H1 (cell line): ENCODE results near the gene PPP1R12B. TPM values are rescaled to one million over a fixed set of nuclear protein-coding genes. Genes with fewer than 3 reads are reported as not detected.

Experiments
- CTCF ChIA-PET: fragments of 300-600 bp; sonication (Branson Sonifier 250); formaldehyde crosslinking; loops from one replicate; lab custom pipeline; 2021; ENCODE audit not compliant: partially characterized antibody; lab: Charles Lee
- POLR2A ChIA-PET: fragments of 300-600 bp; sonication (Branson Sonifier 250); formaldehyde crosslinking; loops from one replicate; lab custom pipeline; 2021; ENCODE audit warnings: inconsistent platforms; ENCODE audit not compliant: partially characterized antibody; lab: Charles Lee
- DNase-seq, 2 experiments: peaks; one replicate each; pipeline versions ENCODE4 v3.0.0 to v3.0.0-alpha.2; 2010 to 2022; ENCODE audit warnings: low spot score in 2 of 2, low read depth in 1 of 2, mixed read lengths in 1 of 2
- FAIRE-seq: peaks from 2 replicates; lab custom pipeline; 2011; peaks lifted over from hg19 to GRCh38; lab: Jason Lieb, UNC
- H2AFZ ChIP-seq: 2 replicates; pipeline ENCODE4 v1.8.1; 2012; ENCODE audit warnings: low read length, inconsistent platforms
- H2AK5ac ChIP-seq: 2 replicates; pipeline ENCODE4 v1.6.1; 2013; ENCODE audit warnings: low read depth, low read length
- H2BK120ac ChIP-seq: replicated peaks from 2 replicates; pipeline ENCODE3; 2013; ENCODE audit warnings: low read depth, low read length, inconsistent platforms
- H2BK12ac ChIP-seq: 2 replicates; pipeline ENCODE4 v1.6.1; 2013; ENCODE audit warnings: low read depth, low read length
- H2BK15ac ChIP-seq: 2 replicates; pipeline ENCODE4 v1.6.1; 2013; ENCODE audit warnings: low read length
- H2BK20ac ChIP-seq: 2 replicates; pipeline ENCODE4 v1.6.1; 2013; ENCODE audit warnings: low read length
- H2BK5ac ChIP-seq: 2 replicates; pipeline ENCODE4 v1.6.1; 2013; ENCODE audit warnings: low read depth, low read length
- H3K14ac ChIP-seq: 2 replicates; pipeline ENCODE4 v1.6.1; 2013; ENCODE audit warnings: inconsistent platforms; ENCODE audit not compliant: insufficient read length
- H3K18ac ChIP-seq: 2 replicates; pipeline ENCODE4 v1.6.1; 2013; ENCODE audit warnings: low read length; ENCODE audit errors: extremely low read depth
- H3K23ac ChIP-seq: 2 replicates; pipeline ENCODE4 v1.6.1; 2013; ENCODE audit warnings: inconsistent platforms; ENCODE audit not compliant: insufficient read length
- H3K23me2 ChIP-seq: 2 replicates; pipeline ENCODE4 v1.6.1; 2013; ENCODE audit warnings: low read depth, low read length
- H3K27ac ChIP-seq: 2 replicates; pipeline ENCODE4 v1.6.1; 2011; ENCODE audit warnings: low read depth, low read length, inconsistent platforms
- H3K27me3 ChIP-seq, 4 experiments: replicated peaks in 1 of 4; 1 replicate in 1 of 4; 2 replicates in 3 of 4; pipeline versions ENCODE4 v1.6.1 to v1.8.1; 2011 to 2013; ENCODE audit warnings: low read length in 3 of 4, mild to moderate bottlenecking in 3 of 4, inconsistent platforms in 2 of 4, mixed read lengths in 2 of 4, moderate library complexity in 1 of 4; ENCODE audit not compliant: control insufficient read depth in 3 of 4, insufficient read depth in 3 of 4; ENCODE audit errors: extremely low read depth in 1 of 4
- H3K36me3 ChIP-seq, 4 experiments: 2 replicates each; pipeline versions ENCODE4 v1.6.1 to v1.8.1; 2011 to 2013; ENCODE audit warnings: mild to moderate bottlenecking in 4 of 4, low read length in 3 of 4, moderate library complexity in 2 of 4, control low read depth in 1 of 4, inconsistent platforms in 1 of 4; ENCODE audit not compliant: insufficient read depth in 4 of 4, control insufficient read depth in 2 of 4
- H3K4ac ChIP-seq: replicated peaks from 2 replicates; pipeline ENCODE3; 2013; ENCODE audit warnings: low read length, low read depth, mixed read lengths, inconsistent platforms; ENCODE audit not compliant: insufficient read length
- H3K4me1 ChIP-seq, 4 experiments: replicated peaks in 1 of 4; 1 replicate in 1 of 4; 2 replicates in 3 of 4; pipeline versions ENCODE4 v1.6.1 to v1.8.1; 2011 to 2013; ENCODE audit warnings: low read length in 3 of 4, inconsistent platforms in 2 of 4, mixed read lengths in 1 of 4; ENCODE audit not compliant: insufficient read depth in 4 of 4, control insufficient read depth in 3 of 4
- H3K4me2 ChIP-seq, 2 experiments: 2 replicates each; pipeline versions ENCODE4 v1.6.1 to v1.8.1; 2011 to 2013; ENCODE audit warnings: low read depth in 2 of 2, low read length in 2 of 2, control low read depth in 1 of 2, inconsistent platforms in 1 of 2, mild to moderate bottlenecking in 1 of 2; ENCODE audit not compliant: insufficient read depth in 1 of 2
- H3K4me3 ChIP-seq, 4 experiments: fragments of 200-600, 300-600 bp in 1 of 4; sonication (generic), shearing (Covaris generic), sonication (Bioruptor Twin) in 1 of 4; 2 replicates each; pipeline versions ENCODE4 v1.5.1 to v1.8.1; 2011 to 2016; ENCODE audit warnings: low read length in 4 of 4, low read depth in 3 of 4, control low read depth in 2 of 4, inconsistent platforms in 2 of 4, mild to moderate bottlenecking in 2 of 4, mixed read lengths in 1 of 4, moderate library complexity in 1 of 4; ENCODE audit not compliant: insufficient read depth in 2 of 4; ENCODE audit errors: extremely low read depth in 1 of 4
- H3K56ac ChIP-seq: replicated peaks from 2 replicates; pipeline ENCODE3; 2013; ENCODE audit warnings: low read depth, mild to moderate bottlenecking, mixed read lengths, low read length, inconsistent platforms; ENCODE audit not compliant: insufficient read length
- H3K79me1 ChIP-seq: 2 replicates; pipeline ENCODE4 v1.6.1; 2013; ENCODE audit warnings: low read depth, low read length, control low read depth
- H3K79me2 ChIP-seq, 2 experiments: 2 replicates each; pipeline versions ENCODE4 v1.6.1 to v1.8.1; 2012 to 2013; ENCODE audit warnings: low read length in 2 of 2, mild to moderate bottlenecking in 2 of 2, inconsistent platforms in 1 of 2; ENCODE audit not compliant: insufficient read depth in 2 of 2, control insufficient read depth in 1 of 2
- H3K9ac ChIP-seq, 4 experiments: replicated peaks in 1 of 4; 1 replicate in 1 of 4; 2 replicates in 3 of 4; pipeline versions ENCODE4 v1.6.1 to v1.8.1; 2011 to 2013; ENCODE audit warnings: low read depth in 3 of 4, low read length in 3 of 4, control low read depth in 2 of 4, mild to moderate bottlenecking in 2 of 4, moderate library complexity in 2 of 4, inconsistent platforms in 1 of 4; ENCODE audit errors: extremely low read depth in 1 of 4
- H3K9me3 ChIP-seq, 2 experiments: 2 replicates each; pipeline versions ENCODE4 v1.6.1 to v1.8.1; 2012 to 2013; ENCODE audit warnings: mild to moderate bottlenecking in 2 of 2, moderate library complexity in 2 of 2, control low read depth in 1 of 2, inconsistent platforms in 1 of 2, low read depth in 1 of 2, low read length in 1 of 2, mixed read lengths in 1 of 2; ENCODE audit not compliant: insufficient read depth in 2 of 2
- H4K20me1 ChIP-seq, 2 experiments: replicated peaks in 1 of 2; 2 replicates each; pipeline versions ENCODE3 to v1.8.1; 2011 to 2013; ENCODE audit warnings: inconsistent platforms in 2 of 2, low read length in 2 of 2, mild to moderate bottlenecking in 1 of 2; ENCODE audit not compliant: insufficient read depth in 2 of 2, control insufficient read depth in 1 of 2
- H4K5ac ChIP-seq: 2 replicates; pipeline ENCODE4 v1.6.1; 2013; ENCODE audit warnings: low read length, low read depth, mixed read lengths, inconsistent platforms; ENCODE audit not compliant: insufficient read length
- H4K8ac ChIP-seq: 2 replicates; pipeline ENCODE4 v1.8.0; 2013; ENCODE audit warnings: mild to moderate bottlenecking, moderate library complexity, low read length, inconsistent platforms; ENCODE audit not compliant: insufficient read depth; ENCODE audit errors: extremely low read depth
- H4K91ac ChIP-seq: replicated peaks from 2 replicates; pipeline ENCODE3; 2013; ENCODE audit warnings: low read length, mixed read lengths, inconsistent platforms; ENCODE audit not compliant: insufficient read length
- SRF ChIP-seq: IDR thresholded peaks from 2 replicates; pipeline ENCODE4 v1.6.1; 2011; ENCODE audit warnings: mild to moderate bottlenecking, low read depth, low read length, moderate library complexity
- TAF1 ChIP-seq: IDR thresholded peaks from 2 replicates; pipeline ENCODE4 v1.6.1; 2011; ENCODE audit warnings: mild to moderate bottlenecking, low read depth, low read length
- TAF7 ChIP-seq: optimal IDR thresholded peaks from 2 replicates; pipeline ENCODE3; 2011; ENCODE audit warnings: low read depth, mild to moderate bottlenecking, inconsistent platforms, low read length, moderate library complexity, borderline replicate concordance
- TEAD4 ChIP-seq: IDR thresholded peaks from 2 replicates; pipeline ENCODE4 v1.6.1; 2012; ENCODE audit warnings: low read depth, low read length, inconsistent platforms, mixed read lengths
- WGBS, 2 experiments: shearing (Covaris generic) in 1 of 2; methylation state at CpG; one replicate each; pipeline versions ENCODE4 v1.1.6 to v1.1.7; 2013 to 2015; ENCODE audit warnings: low lambda C conversion rate in 2 of 2, mixed read lengths in 2 of 2, inconsistent platforms in 1 of 2, low coverage in 1 of 2, missing lambda C conversion rate in 1 of 2; ENCODE audit not compliant: insufficient replicate concordance in 2 of 2, insufficient coverage in 1 of 2, insufficient read length in 1 of 2; ENCODE audit errors: extremely low coverage in 1 of 2, missing lambda C conversion rate in 1 of 2; 5-methylcytosine and 5-hydroxymethylcytosine counted together
- polyA plus RNA-seq, 7 experiments: library from polyadenylated mRNA; depleted of rRNA in 3 of 7; stranded (reverse) in 5 of 7; unstranded in 2 of 7; fragments of >200 nt in 5 of 7; fragments of 200-250 nt in 2 of 7; gene quantifications; 1 replicate in 5 of 7; 2 replicates in 1 of 7; 4 replicates in 1 of 7; pipeline versions ENCODE4 v1.2.1 to v1.2.3, GENCODE V29; 2011 to 2013; ENCODE audit warnings: missing spikeins in 2 of 7, mixed read lengths in 2 of 7
- total RNA-seq: library from RNA; stranded (reverse); fragmentation: NEBNext Ultra II Directional; extraction: Animal tissue kit (Norgen Biotek cat#: 25700); gene quantifications from 2 replicates; pipeline ENCODE4 v1.2.1, GENCODE V29; 2021

PPP1R12B gene
- total and polyA plus RNA-seq, 2 of the 8 experiments (the other 6 are each of a cell fraction or from before 2014, with no cell fraction given) = 7.9 to 18.7 TPM

GRCh38 chr1:202551683-202552082, 203.2 kb downstream of the PPP1R12B start:
- no peaks in the 10 kb centered on the region for H3K79me2 ChIP-seq
- H3K4ac ChIP-seq = no peak overlapping the region
- H4K8ac ChIP-seq = no peak overlapping the region
- H3K4me1 ChIP-seq = no peaks in the 10 kb centered on the region
- H3K56ac ChIP-seq = no peak overlapping the region
- H2BK20ac ChIP-seq = no peak overlapping the region
- no peak overlapping the region for H2BK5ac ChIP-seq
- H3K4me3 ChIP-seq = no peak overlapping the region
- TF ChIP-seq TAF7 = no peak
- no peak for TF ChIP-seq SRF
- TF ChIP-seq TEAD4 = no peak
- TF ChIP-seq TAF1 = no peak
- TF ChIP-seq, all 59 proteins: peak for 0
- Histone ChIP-seq H3K79me1 (no peaks in the 10 kb centered on the region), H3K9ac (no peak overlapping the region), H3K14ac (no peak overlapping the region), H3K36me3 (no peaks in the 10 kb centered on the region), H3K23me2 (no peaks in the 10 kb centered on the region), H4K20me1 (no peaks in the 10 kb centered on the region), H3K23ac (no peak overlapping the region), H2BK120ac (no peak overlapping the region), H2AFZ (no peak overlapping the region), H3K27ac (no peak overlapping the region), H4K5ac (no peak overlapping the region), H3K18ac (no peak overlapping the region), H3K9me3 (no peaks in the 10 kb centered on the region), H2BK15ac (no peak overlapping the region), H4K91ac (no peak overlapping the region), H3K4me2 (no peak overlapping the region), H2AK5ac (no peak overlapping the region), H2BK12ac (no peak overlapping the region), H3K27me3 (no peaks in the 10 kb centered on the region)
- DNase-seq (no peak), FAIRE-seq (no peak)
- ChIA-PET POLR2A (interaction anchor here (1.5 kb wide), 1 partner anchor 10 kb away, joined by 3 read pairs; no protein-coding TSS in a partner anchor), CTCF (interaction anchor here (0.8 to 4.1 kb wide), 5 partner anchors 10 to 214 kb away, joined by 3 to 22 read pairs (median 5); no protein-coding TSS in a partner anchor)
- 79% methylated on average over 3 of the region's 3 CpGs; no CpG with 5 or more reads in 1 of the 2 experiments for WGBS, 2 experiments
